ENCODE results near the gene HCRTR1.

GRCh38 chr1:31655756-31656155, 38.3 kb downstream of the HCRTR1 start:
- TF ChIP-seq CTCF (IDR thresholded peaks at IDR 0.05) (no peak), POLR2AphosphoS5 (IDR thresholded peaks at IDR 0.05) (no peak), POLR2A (IDR thresholded peaks at IDR 0.05) (no peak), EP300 (IDR thresholded peaks at IDR 0.05) (no peak)
